RPMI8226 (cell line): Measurements from ENCODE around the gene MGAT3.
"Not testable (repeated sequence)": the region's sequence is repeated elsewhere in the genome, so short reads cannot be mapped to it uniquely, and the experiment has no call there.

Experiments used
- DNase-seq: peaks from one replicate; pipeline ENCODE4 v3.0.0-alpha.2; 2015

Gene MGAT3

DNA sequence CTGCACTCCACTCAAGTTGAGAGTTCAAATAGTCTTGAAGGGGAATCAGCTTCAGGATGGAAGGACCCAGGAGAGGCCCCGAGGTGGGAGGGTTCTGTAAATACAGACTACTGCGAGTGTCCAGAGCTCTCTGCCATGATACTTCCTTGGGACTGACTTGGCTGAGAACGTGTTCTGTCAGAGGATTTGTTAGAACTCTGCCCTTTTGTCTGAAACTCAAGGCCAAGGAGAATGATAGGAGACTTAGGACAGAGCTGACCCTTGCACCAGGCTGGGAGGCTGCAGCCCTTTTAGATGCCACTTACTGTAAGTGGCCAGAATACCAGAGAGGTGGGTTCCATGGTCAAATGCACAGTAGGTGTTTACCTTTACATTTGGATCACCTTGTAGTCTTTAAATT is 60.7 kb downstream of the MGAT3 start:
- no peak for DNase-seq

DNA sequence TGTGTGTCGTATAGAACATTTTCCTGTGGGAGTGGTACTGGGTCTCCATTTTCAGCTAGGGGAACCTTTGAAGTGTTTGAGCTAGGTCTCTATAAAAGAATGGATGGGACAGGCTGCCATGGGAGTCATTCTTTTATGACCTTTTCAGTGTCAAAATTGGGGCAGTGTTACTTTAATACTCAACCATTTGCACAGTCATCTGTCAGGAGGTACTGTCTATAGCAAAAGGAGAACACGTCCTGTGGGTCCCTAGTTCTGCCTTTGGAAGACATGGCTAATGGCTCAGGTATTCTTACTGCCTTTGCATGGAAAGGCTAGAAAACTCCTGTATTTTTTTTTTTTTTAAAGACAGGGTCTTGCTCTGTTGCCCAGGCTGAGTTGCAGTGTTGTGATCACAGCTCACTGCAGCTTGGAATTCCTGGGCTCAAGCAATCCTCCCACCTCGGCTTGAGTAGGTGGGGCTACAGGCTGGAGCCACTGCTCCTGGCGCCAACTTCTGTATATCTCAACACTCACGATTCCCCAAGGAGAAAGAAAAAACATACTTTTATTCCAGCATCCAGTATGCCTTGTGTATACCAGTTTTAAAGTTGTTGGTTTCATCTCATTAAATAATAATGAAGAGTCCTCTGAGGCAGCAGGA is 61.5 kb downstream of the MGAT3 start:
- DNase-seq: no peak

DNA sequence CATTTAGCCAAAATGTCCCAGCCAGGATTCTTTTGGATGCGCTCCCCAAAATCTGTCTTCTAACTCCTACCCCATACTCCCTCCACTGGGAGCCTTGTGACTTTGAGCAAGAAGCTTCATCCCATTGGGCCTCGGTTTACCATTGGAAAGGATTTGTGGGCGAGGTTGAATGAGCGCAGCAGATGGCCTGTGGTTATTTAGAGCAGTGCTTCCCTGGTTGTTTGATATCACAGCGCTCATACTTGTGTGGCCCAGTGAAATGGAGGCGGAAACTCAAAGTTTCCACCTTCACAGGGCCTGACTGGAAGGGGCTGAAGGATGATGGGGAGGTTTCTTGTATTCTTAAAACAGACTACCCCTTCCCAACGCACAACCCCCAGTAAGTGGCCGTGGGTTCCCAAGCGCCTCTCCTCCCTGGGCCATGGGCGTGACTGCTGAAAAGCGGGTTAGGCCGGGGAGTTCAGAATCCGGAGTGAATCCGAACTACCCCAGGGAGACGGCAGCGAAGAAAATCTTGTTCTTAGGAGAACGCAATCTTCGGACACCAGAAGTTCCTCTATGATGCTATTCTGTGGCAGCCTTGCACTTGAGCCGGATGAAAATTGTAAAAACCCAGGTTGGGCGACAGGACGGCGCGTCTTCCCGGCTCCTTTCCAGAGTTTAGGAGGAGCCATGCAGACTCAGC is 62.3 kb downstream of the MGAT3 start:
- peak; percentile 57 for DNase-seq

DNA sequence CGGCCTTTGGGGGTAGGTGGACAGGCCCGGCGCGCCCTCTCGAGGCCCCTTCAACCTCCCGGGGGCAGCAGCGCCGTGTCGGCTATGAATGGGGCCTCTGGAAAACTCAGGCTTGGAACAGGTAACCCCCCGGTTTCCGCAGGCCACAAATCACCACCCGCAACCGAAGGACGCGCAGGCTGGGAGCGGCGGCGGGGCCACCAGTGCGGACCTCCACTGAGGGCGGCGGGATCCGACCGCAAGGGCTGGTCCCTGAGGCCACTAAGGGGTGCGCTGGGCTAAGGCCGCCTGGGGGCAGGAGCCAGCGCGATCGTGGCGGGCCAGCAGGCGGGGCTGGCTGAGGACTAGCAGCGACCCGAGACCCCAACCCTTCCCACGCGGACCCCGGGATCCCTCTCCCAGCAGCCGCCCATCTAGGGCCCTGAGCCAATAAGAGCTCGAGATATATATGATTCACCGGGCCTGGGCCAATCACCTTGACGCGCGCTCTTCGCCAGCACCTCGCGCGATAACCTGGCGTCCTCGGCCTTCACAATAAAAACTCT is 62.9 kb downstream of the MGAT3 start:
- peak; percentile 99 for DNase-seq

DNA sequence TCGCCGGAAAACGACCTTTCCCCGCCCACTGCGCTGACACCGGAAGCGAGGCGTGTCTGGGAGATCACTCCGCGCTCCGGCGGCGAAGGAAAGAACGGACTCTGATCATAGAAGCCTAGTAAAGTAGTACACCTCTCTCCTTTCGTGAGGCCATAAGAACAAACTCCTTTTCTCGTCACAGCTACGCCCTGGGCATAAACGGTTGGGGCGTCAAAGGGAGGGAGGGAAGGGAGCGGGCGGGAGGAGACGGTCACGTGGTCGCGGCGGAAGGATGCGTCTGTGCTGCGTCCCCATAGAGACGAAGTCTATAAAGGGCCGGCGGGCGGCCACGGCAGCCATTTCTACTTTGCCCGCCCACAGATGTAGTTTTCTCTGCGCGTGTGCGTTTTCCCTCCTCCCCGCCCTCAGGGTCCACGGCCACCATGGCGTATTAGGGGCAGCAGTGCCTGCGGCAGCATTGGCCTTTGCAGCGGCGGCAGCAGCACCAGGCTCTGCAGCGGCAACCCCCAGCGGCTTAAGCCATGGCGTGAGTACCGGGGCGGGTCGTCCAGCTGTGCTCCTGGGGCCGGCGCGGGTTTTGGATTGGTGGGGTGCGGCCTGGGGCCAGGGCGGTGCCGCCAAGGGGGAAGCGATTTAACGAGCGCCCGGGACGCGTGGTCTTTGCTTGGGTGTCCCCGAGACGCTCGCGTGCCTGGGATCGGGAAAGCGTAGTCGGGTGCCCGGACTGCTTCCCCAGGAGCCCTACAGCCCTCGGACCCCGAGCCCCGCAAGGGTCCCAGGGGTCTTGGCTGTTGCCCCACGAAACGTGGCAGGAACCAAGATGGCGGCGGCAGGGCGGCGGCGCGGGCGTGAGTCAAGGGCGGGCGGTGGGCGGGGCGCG is 63.7 kb downstream of the MGAT3 start, which contains the start of gene ATF4:
Gene ATF4 (plus strand): TSS at position 337 of the 880 bp plus-strand sequence. CDS start 884 bp downstream, outside the sequence.
- peak; percentile 92 for DNase-seq

DNA sequence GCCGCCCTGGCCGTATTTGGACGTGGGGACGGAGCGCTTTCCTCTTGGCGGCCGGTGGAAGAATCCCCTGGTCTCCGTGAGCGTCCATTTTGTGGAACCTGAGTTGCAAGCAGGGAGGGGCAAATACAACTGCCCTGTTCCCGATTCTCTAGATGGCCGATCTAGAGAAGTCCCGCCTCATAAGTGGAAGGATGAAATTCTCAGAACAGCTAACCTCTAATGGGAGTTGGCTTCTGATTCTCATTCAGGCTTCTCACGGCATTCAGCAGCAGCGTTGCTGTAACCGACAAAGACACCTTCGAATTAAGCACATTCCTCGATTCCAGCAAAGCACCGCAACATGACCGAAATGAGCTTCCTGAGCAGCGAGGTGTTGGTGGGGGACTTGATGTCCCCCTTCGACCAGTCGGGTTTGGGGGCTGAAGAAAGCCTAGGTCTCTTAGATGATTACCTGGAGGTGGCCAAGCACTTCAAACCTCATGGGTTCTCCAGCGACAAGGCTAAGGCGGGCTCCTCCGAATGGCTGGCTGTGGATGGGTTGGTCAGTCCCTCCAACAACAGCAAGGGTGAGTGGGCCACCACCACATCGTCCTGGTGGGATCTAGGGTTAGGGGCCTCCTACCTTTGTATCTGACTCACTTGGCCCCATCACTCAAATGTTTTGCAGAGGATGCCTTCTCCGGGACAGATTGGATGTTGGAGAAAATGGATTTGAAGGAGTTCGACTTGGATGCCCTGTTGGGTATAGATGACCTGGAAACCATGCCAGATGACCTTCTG is 64.5 kb downstream of the MGAT3 start:
- DNase-seq: not testable (repeated sequence)

DNA sequence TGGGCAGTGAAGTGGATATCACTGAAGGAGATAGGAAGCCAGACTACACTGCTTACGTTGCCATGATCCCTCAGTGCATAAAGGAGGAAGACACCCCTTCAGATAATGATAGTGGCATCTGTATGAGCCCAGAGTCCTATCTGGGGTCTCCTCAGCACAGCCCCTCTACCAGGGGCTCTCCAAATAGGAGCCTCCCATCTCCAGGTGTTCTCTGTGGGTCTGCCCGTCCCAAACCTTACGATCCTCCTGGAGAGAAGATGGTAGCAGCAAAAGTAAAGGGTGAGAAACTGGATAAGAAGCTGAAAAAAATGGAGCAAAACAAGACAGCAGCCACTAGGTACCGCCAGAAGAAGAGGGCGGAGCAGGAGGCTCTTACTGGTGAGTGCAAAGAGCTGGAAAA is 65.3 kb downstream of the MGAT3 start:
- DNase-seq: not testable (repeated sequence)

DNA sequence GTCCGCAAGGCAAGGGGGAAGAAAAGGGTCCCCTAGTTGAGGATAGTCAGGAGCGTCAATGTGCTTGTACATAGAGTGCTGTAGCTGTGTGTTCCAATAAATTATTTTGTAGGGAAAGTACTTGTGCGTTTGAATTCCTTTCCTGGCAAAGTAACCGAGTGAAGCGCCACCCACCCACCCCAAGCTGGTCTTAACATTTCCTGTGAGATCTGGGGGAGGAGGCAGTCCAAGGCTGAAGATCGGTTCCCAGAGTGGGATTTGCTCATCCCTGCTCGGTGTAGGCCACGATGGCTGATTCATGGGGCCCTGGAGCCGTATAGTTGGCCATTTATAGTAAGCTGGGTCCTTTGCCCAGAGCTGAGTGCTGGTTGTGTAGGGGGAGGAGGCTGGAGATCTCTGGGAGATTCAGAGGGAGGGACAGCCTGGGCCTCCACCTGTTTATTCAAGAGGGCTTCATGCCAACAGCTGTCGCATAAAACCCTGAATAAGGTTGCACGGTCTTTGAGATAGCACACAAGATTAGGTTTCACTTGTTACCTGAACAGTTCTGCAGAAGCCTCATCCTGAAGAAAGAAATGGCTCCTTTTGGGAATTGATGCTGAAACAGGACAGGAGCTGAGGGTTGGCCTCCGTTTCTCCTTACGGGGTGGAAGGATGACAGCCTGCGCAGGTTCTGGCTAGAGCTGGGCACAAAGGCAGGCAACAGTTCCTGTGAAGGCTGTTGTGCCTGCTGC is 65.9 kb downstream of the MGAT3 start:
- DNase-seq: peak; percentile 64

DNA sequence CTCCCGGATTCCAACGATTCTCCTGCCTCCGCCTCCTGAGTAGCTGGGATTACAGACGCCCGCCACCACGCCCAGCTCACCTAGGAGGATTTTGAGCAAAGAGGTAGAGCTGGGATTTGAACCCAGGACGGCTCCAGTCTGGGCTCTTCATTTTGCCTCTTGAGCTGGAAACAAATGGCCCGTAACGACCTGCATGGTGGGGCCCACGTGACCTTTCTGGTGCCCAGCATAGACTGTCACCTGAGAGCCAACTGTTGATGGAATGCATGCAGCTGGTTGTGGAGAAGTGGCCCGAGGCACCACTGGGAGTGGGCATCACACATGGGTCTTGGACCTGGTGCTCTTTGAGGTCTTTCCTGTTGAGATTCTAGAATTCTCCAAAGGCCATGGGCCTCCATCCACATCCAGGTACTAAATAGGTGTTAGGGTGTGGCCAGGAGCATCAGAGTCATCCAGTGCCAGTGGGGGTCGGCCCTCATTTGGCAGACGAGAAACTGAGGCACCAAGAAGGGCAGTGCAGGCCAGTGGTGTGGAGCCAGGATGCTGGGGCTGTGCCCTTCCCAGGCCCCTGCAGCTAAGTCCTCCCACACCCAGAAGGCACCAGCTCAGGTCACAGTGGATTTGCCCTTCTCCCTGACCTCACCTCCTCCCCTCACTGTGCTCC is 67.4 kb downstream of the MGAT3 start:
- DNase-seq: no peak

DNA sequence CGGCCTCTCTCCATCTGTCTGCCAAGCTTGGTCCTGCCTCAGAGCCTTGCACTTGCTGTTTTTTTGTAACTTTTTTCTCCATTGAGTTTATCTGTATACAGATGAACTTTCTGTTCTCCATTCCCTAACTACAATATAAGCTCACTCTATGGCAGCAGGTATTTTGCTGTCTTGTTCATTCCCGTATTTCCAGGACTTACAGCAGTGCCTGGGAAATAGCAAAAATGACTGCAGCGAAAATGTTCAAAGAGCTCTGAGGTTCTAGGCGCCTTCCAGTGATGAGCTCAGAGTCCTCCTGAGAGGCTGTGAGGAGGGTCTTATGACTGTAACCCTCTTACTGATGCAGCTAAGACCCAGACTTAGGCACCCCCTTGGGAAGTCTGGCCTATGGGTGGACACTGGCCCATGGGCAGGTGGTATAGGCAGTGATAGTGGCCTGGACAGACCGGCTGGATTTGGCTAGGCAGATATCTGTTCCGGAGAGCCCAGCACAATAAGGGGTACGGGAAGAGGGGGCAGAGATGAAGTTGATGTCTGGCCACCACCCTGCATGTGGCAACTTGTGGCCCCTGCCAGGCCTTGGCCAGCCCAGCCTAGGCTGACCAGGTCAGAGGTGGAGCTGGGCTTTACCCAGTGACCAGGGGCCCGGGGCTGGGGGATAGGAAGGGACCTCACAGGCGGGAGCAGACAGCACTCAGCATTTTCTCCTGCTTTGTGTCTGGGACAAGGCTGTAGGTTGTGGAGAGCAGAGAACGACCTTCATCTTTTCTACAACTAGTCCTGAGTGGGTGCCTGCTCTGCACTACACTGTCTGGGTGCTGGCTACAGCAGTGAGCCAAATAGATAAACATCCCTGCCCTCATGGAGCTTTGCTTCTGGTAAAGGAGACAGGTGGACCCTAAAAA is 68.2 kb downstream of the MGAT3 start:
- no peak for DNase-seq

DNA sequence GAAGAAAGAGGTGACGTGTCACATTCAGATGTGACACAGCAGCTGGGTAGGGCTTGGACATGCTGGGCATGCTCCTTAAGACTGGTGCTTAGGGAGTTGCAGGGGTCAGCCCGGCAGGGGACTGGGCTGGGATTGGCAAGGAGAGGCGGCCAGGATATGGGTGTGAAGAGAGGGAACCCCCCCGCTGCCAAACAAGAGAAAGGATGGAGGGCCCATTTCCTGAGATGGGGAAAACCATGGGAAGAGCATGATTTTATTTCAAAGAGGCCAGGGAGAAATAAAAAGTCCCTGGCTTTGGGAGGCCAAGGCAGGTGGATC is 68.8 kb downstream of the MGAT3 start:
- no peak for DNase-seq

DNA sequence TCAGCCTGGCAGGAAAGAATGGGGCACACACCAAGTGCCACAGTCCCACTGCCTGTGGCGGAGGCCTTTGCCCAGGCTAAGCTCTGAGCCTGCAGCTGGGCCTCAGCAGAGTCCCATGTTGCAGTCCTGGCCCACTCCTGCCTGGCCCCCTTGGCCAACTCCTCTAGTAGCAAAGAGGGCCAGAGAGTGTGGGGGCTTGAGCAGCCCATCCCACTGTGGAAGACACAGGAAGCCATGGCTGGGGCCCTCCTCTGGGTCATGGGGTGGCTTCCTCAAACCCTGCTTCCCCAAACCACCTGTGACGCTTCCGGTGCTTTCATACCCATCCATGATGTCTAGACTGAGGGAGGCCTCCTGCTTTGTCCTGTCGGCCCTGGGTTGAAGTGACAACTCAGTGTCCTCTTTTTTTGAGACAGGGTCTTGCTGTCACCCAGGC is 69.9 kb downstream of the MGAT3 start:
- DNase-seq: peak; percentile 67

DNA sequence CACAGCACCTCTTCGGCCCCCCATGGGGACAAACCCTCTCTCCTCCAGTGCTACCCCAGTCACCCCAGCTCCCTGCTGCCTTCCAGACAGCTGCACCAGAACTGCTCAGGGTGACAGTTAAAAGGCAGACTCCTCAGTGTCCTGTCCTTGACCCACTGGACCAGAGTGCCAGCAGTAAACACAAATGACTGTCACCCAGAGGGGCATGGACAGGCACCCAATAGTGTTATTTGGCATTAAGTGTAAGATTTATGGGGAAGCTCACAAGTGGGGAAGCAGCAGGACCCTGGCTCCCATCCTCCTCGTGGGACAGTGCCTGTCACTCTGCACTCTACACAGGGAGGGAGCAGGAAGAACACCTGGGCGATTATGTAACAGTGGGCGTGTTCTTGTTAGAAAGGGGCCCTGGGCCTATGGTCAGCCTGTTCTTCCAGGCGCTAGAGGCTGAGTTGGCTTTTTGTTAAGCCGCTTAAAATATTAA is 70.7 kb downstream of the MGAT3 start:
- peak; percentile 85 for DNase-seq

DNA sequence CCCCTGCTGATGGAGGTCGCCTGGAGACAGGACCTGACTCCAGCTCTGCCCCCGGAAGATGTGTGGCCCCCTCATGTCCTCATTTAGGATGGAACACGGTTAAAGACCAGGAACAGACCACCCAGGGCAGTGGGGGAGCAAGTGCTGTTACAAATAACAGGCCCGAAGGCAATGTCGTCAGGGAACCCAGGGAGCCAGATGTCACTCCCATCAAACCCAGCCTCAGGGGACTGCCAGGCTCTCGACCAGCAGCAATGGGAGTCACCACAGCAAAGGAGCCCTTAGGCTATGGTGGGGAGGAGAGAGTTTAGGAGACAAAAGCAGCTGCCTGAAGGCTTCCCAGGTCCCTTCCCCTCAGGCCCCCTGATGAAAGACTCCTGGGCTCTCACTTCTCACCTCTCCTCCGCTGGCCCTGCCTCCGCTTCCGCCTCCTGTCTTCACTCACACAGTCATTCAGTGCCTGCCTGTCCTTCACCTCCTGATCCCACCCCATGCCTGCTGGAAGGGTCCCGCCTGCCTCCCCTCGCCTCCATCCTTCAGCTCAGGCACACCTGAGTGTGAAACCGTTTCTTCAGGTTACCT is 71.4 kb downstream of the MGAT3 start:
- DNase-seq: no peak

DNA sequence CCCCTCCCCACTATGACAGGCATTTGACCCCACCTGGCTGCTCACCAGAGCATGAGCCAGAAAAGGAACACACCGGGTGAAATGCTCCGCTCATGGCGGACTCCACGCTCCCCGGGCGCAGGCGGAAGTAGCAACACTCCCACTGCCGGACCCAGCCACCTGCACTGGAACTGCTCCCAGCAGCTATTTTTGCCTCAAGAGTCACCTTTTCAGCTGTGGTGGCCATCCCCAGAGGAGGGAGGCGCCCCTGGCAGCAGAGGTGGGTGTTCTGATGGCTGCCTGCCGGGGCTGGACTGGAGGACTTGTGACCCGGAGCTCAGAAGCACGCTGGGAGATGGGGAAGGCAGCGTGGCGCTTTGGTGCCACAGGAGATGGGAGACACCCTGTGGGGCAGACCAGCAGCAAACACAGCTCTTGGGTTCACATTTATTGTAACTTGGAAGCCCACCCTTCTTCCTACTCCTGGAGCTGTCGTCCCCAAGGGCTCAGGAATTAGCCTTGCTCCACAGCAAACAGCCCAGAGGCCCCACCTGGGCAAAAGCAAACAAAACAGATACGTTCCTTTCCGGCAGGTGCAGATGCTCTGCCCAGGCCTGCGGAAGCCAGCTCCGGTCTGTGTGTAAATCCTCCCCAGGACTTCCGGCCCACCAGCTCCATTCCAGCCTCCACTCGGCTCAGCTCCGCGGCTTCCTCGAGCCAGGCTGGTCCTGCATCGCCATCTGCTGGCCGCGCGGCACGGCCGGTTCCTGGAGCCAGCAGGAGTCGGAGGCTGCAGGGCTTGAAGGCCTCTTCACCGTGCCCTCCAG is 72.1 kb downstream of the MGAT3 start:
- DNase-seq: peak; percentile 96

DNA sequence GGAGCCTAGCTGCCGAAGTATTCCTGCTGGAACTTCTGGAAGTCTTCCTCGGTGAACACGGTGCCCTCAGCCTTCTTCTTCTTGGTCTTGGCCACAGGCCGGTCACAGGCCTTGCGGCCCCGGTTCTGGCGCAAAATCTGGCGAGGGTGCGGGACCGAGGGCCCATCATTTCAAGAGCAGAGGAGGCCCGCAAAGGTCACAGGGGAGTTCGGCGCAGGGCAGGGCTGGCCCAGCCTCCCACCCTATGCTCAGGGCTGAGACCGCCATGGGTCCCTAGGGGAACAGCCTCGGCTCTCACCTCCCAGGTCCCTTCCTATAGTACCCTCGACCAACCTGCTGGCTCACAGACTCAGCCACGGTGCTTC is 72.7 kb downstream of the MGAT3 start:
- no peak for DNase-seq

DNA sequence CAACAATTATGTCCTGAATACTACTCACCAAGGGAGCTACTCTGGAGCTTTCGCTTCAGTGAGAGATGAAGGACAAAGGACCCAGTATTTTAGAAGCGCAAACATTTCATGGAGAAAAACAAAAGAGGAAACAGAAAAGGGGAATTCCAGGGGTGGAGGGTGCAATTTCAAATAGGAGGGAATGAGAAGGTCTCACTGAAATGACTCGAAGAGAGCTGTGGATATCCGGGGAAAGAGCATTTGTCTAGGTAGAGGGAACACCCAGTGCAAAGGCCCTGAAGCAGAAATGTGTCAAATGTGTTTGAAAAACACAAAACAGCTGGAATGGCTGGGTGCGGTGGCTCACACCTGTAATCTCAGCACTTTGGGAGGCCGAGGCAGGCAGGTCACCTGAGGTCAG is 73.3 kb downstream of the MGAT3 start:
- DNase-seq: no peak

DNA sequence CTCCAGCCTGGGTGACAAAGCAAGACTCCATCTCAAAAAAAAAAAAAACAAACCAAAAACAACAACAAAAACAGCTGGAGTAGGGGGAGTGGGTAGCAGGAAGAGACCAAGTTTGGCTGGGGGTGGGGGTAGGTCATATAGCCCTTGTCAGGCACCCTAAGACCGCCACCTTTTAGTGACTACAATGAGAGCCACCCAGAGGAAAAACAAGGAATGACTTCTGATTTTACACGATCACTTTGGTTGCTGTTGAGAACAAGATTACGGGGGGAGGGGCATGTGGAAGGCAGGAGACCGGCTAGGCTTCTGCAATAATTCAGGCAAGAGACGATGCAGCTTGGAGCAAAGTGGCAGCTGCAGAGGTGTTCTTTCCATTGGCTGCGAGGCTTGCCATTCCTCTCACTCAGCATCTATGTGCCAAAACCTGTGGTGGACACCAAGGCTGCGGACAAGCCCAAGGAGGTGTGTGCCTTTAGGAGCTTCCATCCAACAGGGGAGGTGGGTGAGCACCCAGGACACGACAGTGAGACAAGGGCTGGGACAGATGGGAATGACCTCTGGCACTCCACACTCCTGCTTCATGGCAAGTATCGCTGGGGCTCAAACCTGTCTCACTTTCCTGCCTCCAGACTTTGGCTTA is 74.0 kb downstream of the MGAT3 start:
- DNase-seq: no peak
